ENCODE data around the gene ESRRA. TPM values are rescaled to one million over a fixed set of nuclear protein-coding genes. Genes with fewer than 3 reads are reported as not detected.

Gene ESRRA
- total and polyA plus RNA-seq, 2 of the 13 experiments (the other 11 are each of a cell fraction or from before 2014, with no cell fraction given), result 18.1 to 36.3 TPM

GRCh38 chr11:64304316-64305072 is 830 bp upstream of the ESRRA start (continued):
- TF ChIP-seq SMAD9 (CRISPR knock-in tag; IDR thresholded peaks at IDR 0.05), result no peak
- TF ChIP-seq, protein P1, sequence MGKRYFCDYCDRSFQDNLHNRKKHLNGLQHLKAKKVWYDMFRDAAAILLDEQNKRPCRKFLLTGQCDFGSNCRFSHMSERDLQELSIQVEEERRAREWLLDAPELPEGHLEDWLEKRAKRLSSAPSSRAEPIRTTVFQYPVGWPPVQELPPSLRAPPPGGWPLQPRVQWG (CRISPR knock-in tag; IDR thresholded peaks at IDR 0.05; ENCODE audit: borderline replicate concordance, low read depth), result no peak
- TF ChIP-seq KDM6A (CRISPR knock-in tag; IDR thresholded peaks at IDR 0.05; ENCODE audit: low read depth), result no peak
- TF ChIP-seq IKZF1 (IDR thresholded peaks at IDR 0.05), result no peak
- no peak; the same call in 1 of the 2 replicates for TF ChIP-seq KMT2A (CRISPR knock-in tag; IDR thresholded peaks at IDR 0.05)
- TF ChIP-seq PAXIP1 (CRISPR knock-in tag; conservative IDR thresholded peaks at IDR 0.05), result 0 out of 2 replicates have a peak, but pooled peaks have one; percentile 19
- no peak for TF ChIP-seq ZNF543 (CRISPR knock-in tag; IDR thresholded peaks at IDR 0.05)
- TF ChIP-seq AHR (CRISPR knock-in tag; IDR thresholded peaks at IDR 0.05), result no peak
- TF ChIP-seq AKAP8 (CRISPR knock-in tag; IDR thresholded peaks at IDR 0.05), result no peak
- TF ChIP-seq NFIC (IDR thresholded peaks at IDR 0.05; ENCODE audit: low read length), result no peak
- TF ChIP-seq WIZ (CRISPR knock-in tag; IDR thresholded peaks at IDR 0.05), result no peak
- TF ChIP-seq ZMYM3 (CRISPR knock-in tag; IDR thresholded peaks at IDR 0.05), result peak; percentile 50; the same call in 1 of the 2 replicates
- no peak for TF ChIP-seq POGZ (CRISPR knock-in tag; IDR thresholded peaks at IDR 0.05)
- TF ChIP-seq FOXA3 (CRISPR knock-in tag; IDR thresholded peaks at IDR 0.05), result no peak
- TF ChIP-seq JDP2 (CRISPR knock-in tag; IDR thresholded peaks at IDR 0.05; ENCODE audit: borderline replicate concordance), result no peak
- TF ChIP-seq DPF2 (CRISPR knock-in tag; IDR thresholded peaks at IDR 0.05; ENCODE audit: borderline replicate concordance, low read depth), result no peak
- TF ChIP-seq ZNF205 (CRISPR knock-in tag; IDR thresholded peaks at IDR 0.05), result 0 out of 2 replicates have a peak, but pooled peaks have one; percentile 47
- peak; percentile 77; the same call in 1 of the 2 replicates for TF ChIP-seq ETV6 (CRISPR knock-in tag; conservative IDR thresholded peaks at IDR 0.05)
- TF ChIP-seq ZNF383 (CRISPR knock-in tag; IDR thresholded peaks at IDR 0.05; ENCODE audit: borderline replicate concordance), result no peak
- TF ChIP-seq SKI (IDR thresholded peaks at IDR 0.05; ENCODE audit: partially characterized antibody), result no peak
- no peak for TF ChIP-seq ZNF280B (CRISPR knock-in tag; IDR thresholded peaks at IDR 0.05; ENCODE audit: borderline replicate concordance)
- TF ChIP-seq ZNF264 (CRISPR knock-in tag; IDR thresholded peaks at IDR 0.05), result peak; percentile 74
- TF ChIP-seq, protein P2, sequence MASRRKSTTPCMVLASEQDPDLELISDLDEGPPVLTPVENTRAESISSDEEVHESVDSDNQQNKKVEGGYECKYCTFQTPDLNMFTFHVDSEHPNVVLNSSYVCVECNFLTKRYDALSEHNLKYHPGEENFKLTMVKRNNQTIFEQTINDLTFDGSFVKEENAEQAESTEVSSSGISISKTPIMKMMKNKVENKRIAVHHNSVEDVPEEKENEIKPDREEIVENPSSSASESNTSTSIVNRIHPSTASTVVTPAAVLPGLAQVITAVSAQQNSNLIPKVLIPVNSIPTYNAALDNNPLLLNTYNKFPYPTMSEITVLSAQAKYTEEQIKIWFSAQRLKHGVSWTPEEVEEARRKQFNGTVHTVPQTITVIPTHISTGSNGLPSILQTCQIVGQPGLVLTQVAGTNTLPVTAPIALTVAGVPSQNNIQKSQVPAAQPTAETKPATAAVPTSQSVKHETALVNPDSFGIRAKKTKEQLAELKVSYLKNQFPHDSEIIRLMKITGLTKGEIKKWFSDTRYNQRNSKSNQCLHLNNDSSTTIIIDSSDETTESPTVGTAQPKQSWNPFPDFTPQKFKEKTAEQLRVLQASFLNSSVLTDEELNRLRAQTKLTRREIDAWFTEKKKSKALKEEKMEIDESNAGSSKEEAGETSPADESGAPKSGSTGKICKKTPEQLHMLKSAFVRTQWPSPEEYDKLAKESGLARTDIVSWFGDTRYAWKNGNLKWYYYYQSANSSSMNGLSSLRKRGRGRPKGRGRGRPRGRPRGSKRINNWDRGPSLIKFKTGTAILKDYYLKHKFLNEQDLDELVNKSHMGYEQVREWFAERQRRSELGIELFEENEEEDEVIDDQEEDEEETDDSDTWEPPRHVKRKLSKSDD (CRISPR knock-in tag; IDR thresholded peaks at IDR 0.05; ENCODE audit: low read depth), result no peak
